Measurements from ENCODE around the gene C1orf53.
"Not testable (repeated sequence)": the region's sequence is repeated elsewhere in the genome, so short reads cannot be mapped to it uniquely, and the experiment has no call there.

The C1orf53 gene

DNA sequence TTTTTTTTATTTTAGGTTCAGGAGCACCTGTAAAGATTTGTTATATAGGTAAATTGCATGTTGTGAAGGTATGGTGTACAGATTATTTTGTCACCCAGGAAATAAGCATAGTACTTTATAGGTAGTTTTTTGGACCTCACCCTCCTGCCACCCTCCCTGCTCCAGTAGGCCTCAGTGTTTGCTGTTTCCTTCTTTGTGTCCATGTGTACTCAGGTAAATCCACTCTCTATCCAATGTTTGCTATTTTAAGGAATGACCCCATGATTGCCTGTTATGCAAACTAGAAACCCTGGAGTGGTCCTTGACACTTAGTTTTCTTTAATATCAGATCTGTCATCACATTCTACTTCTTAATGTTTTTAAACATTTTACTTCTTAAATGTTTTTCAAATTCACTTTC, 48.7 kb downstream of the C1orf53 start:
- ATAC-seq: no peak
- TF ChIP-seq, protein P1, sequence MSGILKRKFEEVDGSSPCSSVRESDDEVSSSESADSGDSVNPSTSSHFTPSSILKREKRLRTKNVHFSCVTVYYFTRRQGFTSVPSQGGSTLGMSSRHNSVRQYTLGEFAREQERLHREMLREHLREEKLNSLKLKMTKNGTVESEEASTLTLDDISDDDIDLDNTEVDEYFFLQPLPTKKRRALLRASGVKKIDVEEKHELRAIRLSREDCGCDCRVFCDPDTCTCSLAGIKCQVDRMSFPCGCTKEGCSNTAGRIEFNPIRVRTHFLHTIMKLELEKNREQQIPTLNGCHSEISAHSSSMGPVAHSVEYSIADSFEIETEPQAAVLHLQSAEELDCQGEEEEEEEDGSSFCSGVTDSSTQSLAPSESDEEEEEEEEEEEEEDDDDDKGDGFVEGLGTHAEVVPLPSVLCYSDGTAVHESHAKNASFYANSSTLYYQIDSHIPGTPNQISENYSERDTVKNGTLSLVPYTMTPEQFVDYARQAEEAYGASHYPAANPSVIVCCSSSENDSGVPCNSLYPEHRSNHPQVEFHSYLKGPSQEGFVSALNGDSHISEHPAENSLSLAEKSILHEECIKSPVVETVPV (CRISPR knock-in tag; IDR thresholded peaks at IDR 0.05): no peak
- TF ChIP-seq ZNF8 (CRISPR knock-in tag; IDR thresholded peaks at IDR 0.05) (no peak), TOX (CRISPR knock-in tag; IDR thresholded peaks at IDR 0.05; ENCODE audit: borderline replicate concordance) (no peak), ARNTL (CRISPR knock-in tag; IDR thresholded peaks at IDR 0.05; ENCODE audit: borderline replicate concordance, low read depth) (no peak), RARB (CRISPR knock-in tag; IDR thresholded peaks at IDR 0.05) (no peak), CSDC2 (CRISPR knock-in tag; IDR thresholded peaks at IDR 0.05) (no peak), ZFP3 (CRISPR knock-in tag; IDR thresholded peaks at IDR 0.05) (no peak), SNAI2 (CRISPR knock-in tag; IDR thresholded peaks at IDR 0.05) (no peak), ZC3H10 (CRISPR knock-in tag; IDR thresholded peaks at IDR 0.05) (no peak), ISL1 (CRISPR knock-in tag; IDR thresholded peaks at IDR 0.05) (no peak), PPARA (CRISPR knock-in tag; IDR thresholded peaks at IDR 0.05; ENCODE audit: borderline replicate concordance) (no peak), ESRRG (CRISPR knock-in tag; IDR thresholded peaks at IDR 0.05) (no peak), OSR1 (CRISPR knock-in tag; IDR thresholded peaks at IDR 0.05) (no peak), ZFP30 (CRISPR knock-in tag; IDR thresholded peaks at IDR 0.05) (no peak), ZNF565 (CRISPR knock-in tag; conservative IDR thresholded peaks at IDR 0.05; ENCODE audit: low read depth) (no peak), ZNF70 (CRISPR knock-in tag; IDR thresholded peaks at IDR 0.05) (no peak), TCF4 (CRISPR knock-in tag; IDR thresholded peaks at IDR 0.05; ENCODE audit: borderline replicate concordance) (no peak)
- TF ChIP-seq, protein P2, sequence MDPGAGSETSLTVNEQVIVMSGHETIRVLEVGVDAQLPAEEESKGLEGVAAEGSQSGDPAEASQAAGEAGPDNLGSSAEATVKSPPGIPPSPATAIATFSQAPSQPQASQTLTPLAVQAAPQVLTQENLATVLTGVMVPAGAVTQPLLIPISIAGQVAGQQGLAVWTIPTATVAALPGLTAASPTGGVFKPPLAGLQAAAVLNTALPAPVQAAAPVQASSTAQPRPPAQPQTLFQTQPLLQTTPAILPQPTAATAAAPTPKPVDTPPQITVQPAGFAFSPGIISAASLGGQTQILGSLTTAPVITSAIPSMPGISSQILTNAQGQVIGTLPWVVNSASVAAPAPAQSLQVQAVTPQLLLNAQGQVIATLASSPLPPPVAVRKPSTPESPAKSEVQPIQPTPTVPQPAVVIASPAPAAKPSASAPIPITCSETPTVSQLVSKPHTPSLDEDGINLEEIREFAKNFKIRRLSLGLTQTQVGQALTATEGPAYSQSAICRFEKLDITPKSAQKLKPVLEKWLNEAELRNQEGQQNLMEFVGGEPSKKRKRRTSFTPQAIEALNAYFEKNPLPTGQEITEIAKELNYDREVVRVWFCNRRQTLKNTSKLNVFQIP (CRISPR knock-in tag; IDR thresholded peaks at IDR 0.05; ENCODE audit: borderline replicate concordance, low read depth): no peak
- TF ChIP-seq, protein P3, sequence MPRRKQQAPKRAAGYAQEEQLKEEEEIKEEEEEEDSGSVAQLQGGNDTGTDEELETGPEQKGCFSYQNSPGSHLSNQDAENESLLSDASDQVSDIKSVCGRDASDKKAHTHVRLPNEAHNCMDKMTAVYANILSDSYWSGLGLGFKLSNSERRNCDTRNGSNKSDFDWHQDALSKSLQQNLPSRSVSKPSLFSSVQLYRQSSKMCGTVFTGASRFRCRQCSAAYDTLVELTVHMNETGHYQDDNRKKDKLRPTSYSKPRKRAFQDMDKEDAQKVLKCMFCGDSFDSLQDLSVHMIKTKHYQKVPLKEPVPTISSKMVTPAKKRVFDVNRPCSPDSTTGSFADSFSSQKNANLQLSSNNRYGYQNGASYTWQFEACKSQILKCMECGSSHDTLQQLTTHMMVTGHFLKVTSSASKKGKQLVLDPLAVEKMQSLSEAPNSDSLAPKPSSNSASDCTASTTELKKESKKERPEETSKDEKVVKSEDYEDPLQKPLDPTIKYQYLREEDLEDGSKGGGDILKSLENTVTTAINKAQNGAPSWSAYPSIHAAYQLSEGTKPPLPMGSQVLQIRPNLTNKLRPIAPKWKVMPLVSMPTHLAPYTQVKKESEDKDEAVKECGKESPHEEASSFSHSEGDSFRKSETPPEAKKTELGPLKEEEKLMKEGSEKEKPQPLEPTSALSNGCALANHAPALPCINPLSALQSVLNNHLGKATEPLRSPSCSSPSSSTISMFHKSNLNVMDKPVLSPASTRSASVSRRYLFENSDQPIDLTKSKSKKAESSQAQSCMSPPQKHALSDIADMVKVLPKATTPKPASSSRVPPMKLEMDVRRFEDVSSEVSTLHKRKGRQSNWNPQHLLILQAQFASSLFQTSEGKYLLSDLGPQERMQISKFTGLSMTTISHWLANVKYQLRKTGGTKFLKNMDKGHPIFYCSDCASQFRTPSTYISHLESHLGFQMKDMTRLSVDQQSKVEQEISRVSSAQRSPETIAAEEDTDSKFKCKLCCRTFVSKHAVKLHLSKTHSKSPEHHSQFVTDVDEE (CRISPR knock-in tag; IDR thresholded peaks at IDR 0.05): no peak

DNA sequence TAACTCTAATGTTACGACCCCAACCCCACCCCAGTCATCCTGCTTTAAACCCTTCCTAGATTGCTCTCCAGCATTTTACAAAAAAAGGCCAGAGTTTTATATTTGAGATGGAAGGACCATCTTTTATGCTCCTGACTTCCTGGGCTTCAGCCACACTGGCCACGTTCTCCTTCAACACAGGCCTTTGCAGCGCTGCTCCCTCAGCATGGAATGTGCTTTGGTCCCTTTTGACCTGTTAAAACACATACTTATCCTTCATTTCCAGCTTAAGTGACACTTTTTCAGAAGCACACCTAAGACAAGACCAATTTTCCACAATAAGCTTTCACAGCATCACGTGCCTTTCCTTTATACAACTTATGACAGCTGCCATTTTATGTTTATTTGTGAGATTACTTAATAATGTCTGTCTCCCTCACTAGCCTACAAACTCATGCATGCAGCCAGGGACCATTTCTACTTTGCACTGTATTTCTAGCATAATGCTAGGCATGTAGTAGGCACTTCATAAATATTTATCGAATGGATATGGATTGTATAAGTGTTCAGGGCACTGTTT, 49.3 kb downstream of the C1orf53 start:
- ATAC-seq: no peak
- TF ChIP-seq ISL1 (CRISPR knock-in tag; IDR thresholded peaks at IDR 0.05) (no peak), RARB (CRISPR knock-in tag; IDR thresholded peaks at IDR 0.05) (no peak), CSDC2 (CRISPR knock-in tag; IDR thresholded peaks at IDR 0.05) (no peak), SNAI2 (CRISPR knock-in tag; IDR thresholded peaks at IDR 0.05) (no peak), ESRRG (CRISPR knock-in tag; IDR thresholded peaks at IDR 0.05) (no peak), ZNF8 (CRISPR knock-in tag; IDR thresholded peaks at IDR 0.05) (no peak), ZNF70 (CRISPR knock-in tag; IDR thresholded peaks at IDR 0.05) (no peak), BACH2 (CRISPR knock-in tag; IDR thresholded peaks at IDR 0.05; ENCODE audit: borderline replicate concordance) (no peak), OSR1 (CRISPR knock-in tag; IDR thresholded peaks at IDR 0.05) (no peak)
- TF ChIP-seq, protein P3 (CRISPR knock-in tag; IDR thresholded peaks at IDR 0.05): no peak
- TF ChIP-seq, protein P4, sequence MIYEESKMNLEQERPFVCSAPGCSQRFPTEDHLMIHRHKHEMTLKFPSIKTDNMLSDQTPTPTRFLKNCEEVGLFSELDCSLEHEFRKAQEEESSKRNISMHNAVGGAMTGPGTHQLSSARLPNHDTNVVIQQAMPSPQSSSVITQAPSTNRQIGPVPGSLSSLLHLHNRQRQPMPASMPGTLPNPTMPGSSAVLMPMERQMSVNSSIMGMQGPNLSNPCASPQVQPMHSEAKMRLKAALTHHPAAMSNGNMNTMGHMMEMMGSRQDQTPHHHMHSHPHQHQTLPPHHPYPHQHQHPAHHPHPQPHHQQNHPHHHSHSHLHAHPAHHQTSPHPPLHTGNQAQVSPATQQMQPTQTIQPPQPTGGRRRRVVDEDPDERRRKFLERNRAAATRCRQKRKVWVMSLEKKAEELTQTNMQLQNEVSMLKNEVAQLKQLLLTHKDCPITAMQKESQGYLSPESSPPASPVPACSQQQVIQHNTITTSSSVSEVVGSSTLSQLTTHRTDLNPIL (CRISPR knock-in tag; IDR thresholded peaks at IDR 0.05; ENCODE audit: low read depth): no peak
- TF ChIP-seq, protein P1 (CRISPR knock-in tag; IDR thresholded peaks at IDR 0.05): no peak
- TF ChIP-seq, protein P5, sequence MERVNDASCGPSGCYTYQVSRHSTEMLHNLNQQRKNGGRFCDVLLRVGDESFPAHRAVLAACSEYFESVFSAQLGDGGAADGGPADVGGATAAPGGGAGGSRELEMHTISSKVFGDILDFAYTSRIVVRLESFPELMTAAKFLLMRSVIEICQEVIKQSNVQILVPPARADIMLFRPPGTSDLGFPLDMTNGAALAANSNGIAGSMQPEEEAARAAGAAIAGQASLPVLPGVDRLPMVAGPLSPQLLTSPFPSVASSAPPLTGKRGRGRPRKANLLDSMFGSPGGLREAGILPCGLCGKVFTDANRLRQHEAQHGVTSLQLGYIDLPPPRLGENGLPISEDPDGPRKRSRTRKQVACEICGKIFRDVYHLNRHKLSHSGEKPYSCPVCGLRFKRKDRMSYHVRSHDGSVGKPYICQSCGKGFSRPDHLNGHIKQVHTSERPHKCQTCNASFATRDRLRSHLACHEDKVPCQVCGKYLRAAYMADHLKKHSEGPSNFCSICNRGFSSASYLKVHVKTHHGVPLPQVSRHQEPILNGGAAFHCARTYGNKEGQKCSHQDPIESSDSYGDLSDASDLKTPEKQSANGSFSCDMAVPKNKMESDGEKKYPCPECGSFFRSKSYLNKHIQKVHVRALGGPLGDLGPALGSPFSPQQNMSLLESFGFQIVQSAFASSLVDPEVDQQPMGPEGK (CRISPR knock-in tag; IDR thresholded peaks at IDR 0.05; ENCODE audit: borderline replicate concordance): no peak

DNA sequence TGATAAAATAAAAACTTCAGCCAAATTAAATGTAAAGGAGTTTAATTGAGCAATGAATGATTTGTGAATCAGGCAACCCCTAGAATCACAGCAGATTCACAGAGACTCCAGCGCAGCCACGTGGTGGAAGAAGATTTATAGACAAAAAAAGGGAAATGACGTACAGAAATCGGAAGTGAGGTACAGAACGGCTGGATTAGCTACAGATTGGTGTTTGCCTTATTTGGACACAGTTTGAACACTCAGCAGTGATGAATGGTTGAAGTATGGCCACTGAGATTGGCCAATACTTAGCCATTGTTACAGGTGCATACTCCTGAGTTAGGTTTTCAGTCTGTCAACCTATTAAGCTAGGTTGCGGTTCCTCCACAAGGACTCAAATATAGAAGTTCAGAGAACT, 51.0 kb downstream of the C1orf53 start:
- not testable (repeated sequence) for ATAC-seq

All from SK-N-SH treated with all-trans-retinoic acid at 6 μM for 48 hours (cell line).